Breast epithelium (tissue), 3 donors: ENCODE data around the gene POLR2H.

Source experiments
- POLR2A ChIP-seq: fragments of 450-650 bp; IDR thresholded peaks from one replicate; pipeline ENCODE4 v1.6.1; 2016; ENCODE audit warnings: antibody characterized with exemption, mild to moderate bottlenecking, moderate library complexity
- POLR2AphosphoS5 ChIP-seq, 3 donors: sonication (generic); formaldehyde crosslinking; IDR thresholded peaks; one replicate each; pipeline ENCODE4 v1.6.1; 2017; ENCODE audit warnings: antibody characterized with exemption in 3 of 3
- TF ChIP-seq, protein P1 (sequence below), 3 donors: fragments of 450-650 bp; IDR thresholded peaks; one replicate each; pipeline ENCODE4 v1.5.1; 2016 to 2017; ENCODE audit warnings: antibody characterized with exemption in 3 of 3, mild to moderate bottlenecking in 3 of 3, moderate library complexity in 3 of 3

DNA sequence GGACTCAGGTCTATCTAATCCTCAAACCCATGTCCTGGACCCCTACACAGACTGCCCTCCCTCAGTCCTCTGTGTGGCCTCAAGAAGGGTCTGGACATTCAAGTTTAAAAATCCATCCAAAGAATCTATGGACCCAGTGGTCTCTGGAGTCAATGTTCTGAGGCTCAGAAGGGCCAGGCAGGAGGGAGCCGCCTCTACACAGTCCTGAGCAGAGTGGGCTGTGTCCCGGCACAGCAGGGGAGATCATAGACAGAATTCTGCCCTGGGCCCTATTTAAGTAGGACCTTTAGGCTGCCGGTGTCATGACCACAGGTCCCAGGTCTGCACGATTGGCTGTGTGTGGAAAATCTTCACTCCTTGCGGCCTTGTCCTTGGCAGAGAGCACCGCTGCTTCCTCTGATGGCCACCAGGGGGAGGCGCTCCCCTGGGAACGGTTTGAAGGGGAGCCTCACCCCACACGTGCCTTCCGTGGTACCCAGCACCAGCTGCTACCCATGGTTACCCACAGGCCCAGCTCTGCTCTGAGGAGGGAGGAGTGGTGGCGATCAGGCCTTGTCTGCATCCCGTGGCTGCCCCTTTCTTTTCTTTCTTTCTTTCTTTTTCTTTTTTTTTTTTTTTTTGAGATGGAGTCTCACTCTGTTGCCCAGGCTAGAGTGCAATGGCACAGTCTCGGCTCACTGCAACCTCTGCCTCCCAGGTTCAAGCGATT, 56.3 kb downstream of the POLR2H start:
- TF ChIP-seq, protein P1, sequence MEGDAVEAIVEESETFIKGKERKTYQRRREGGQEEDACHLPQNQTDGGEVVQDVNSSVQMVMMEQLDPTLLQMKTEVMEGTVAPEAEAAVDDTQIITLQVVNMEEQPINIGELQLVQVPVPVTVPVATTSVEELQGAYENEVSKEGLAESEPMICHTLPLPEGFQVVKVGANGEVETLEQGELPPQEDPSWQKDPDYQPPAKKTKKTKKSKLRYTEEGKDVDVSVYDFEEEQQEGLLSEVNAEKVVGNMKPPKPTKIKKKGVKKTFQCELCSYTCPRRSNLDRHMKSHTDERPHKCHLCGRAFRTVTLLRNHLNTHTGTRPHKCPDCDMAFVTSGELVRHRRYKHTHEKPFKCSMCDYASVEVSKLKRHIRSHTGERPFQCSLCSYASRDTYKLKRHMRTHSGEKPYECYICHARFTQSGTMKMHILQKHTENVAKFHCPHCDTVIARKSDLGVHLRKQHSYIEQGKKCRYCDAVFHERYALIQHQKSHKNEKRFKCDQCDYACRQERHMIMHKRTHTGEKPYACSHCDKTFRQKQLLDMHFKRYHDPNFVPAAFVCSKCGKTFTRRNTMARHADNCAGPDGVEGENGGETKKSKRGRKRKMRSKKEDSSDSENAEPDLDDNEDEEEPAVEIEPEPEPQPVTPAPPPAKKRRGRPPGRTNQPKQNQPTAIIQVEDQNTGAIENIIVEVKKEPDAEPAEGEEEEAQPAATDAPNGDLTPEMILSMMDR (IDR thresholded peaks at IDR 0.05) = peak; percentile 50 to 87 (median 84)
- TF ChIP-seq POLR2A = no peak
- peak in 2 of 3 donors; percentile 34 to 46 for TF ChIP-seq POLR2AphosphoS5 (IDR thresholded peaks at IDR 0.05)
